Measurements from ENCODE around the gene CALHM5. TPM values are rescaled to one million over a fixed set of nuclear protein-coding genes. Genes with fewer than 3 reads are reported as not detected.
A peak's percentile ranks its signal among the peaks of the same experiment; 100 is the strongest.

The CALHM5 gene
- total and polyA plus RNA-seq, 9 of the 15 experiments (the other 6 are each of a cell fraction or from before 2014, with no cell fraction given), result under 0.01 to 0.05 (median 0.02) TPM; not detected in 2

DNA sequence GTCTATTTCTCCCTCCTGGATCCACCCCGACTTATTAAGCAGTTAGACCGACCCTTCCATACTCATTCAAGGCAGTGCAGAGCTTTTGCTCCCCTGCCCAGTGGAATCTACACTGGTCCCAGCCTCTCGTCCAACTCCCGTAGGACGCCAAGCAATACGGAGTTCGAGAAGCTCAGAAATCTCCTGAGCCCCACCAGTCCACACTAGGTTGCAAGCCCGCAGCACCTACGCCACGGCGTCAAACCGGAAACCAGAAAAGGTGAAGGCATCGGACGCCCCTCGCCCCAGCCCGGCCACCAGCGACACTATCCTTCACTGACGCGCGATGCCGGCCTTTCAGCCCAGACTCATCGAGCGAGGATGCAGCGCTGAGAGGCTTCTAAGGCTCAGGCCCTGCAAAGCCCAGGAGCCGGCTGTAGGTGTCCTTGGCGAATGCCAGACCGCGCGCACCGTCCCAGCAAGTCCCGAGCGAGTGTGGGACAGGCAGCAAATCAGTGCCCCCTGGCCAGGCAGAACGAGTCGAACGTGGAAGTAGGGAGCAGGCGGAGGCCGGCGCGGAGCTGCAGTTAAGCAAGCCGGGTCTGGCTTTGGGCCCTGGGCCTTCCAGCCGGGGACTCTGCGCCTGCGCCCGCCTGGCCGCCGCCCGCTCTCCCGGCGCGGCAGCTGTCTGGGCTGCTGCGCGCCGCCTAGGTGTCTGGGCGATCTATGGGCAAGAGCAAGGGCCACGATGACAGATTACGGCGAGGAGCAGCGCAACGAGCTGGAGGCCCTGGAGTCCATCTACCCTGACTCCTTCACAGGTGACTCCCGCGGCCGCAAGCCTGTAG lies 59.6 kb downstream of the CALHM5 start, which contains the start of gene RWDD1 (continued):
- TF ChIP-seq ERF (CRISPR knock-in tag; IDR thresholded peaks at IDR 0.05) (peak; percentile 18; the same call in 1 of the 2 replicates), ADNP (tag; IDR thresholded peaks at IDR 0.05) (no peak), MYC (IDR thresholded peaks at IDR 0.05; ENCODE audit: low read depth, low read length) (peak; percentile 84), MYC (CRISPR knock-in tag; IDR thresholded peaks at IDR 0.05; ENCODE audit: borderline replicate concordance, low read depth) (0 out of 2 replicates have a peak, but pooled peaks have one; percentile 30), TSHZ1 (CRISPR knock-in tag; IDR thresholded peaks at IDR 0.05) (no peak), MXI1 (IDR thresholded peaks at IDR 0.05; ENCODE audit: low read depth, low read length) (peak; percentile 12), RHOXF2B (CRISPR knock-in tag; conservative IDR thresholded peaks at IDR 0.05) (no peak), ZNF146 (CRISPR knock-in tag; IDR thresholded peaks at IDR 0.05; ENCODE audit: unreplicated experiment) (no peak), SMARCE1 (IDR thresholded peaks at IDR 0.05) (peak; percentile 51; the same call in 1 of the 2 replicates), ELF2 (CRISPR knock-in tag; IDR thresholded peaks at IDR 0.05) (no peak), FOXJ2 (tag; IDR thresholded peaks at IDR 0.05) (peak; percentile 60; the same call in 1 of the 2 replicates)
- TF ChIP-seq, protein P1, sequence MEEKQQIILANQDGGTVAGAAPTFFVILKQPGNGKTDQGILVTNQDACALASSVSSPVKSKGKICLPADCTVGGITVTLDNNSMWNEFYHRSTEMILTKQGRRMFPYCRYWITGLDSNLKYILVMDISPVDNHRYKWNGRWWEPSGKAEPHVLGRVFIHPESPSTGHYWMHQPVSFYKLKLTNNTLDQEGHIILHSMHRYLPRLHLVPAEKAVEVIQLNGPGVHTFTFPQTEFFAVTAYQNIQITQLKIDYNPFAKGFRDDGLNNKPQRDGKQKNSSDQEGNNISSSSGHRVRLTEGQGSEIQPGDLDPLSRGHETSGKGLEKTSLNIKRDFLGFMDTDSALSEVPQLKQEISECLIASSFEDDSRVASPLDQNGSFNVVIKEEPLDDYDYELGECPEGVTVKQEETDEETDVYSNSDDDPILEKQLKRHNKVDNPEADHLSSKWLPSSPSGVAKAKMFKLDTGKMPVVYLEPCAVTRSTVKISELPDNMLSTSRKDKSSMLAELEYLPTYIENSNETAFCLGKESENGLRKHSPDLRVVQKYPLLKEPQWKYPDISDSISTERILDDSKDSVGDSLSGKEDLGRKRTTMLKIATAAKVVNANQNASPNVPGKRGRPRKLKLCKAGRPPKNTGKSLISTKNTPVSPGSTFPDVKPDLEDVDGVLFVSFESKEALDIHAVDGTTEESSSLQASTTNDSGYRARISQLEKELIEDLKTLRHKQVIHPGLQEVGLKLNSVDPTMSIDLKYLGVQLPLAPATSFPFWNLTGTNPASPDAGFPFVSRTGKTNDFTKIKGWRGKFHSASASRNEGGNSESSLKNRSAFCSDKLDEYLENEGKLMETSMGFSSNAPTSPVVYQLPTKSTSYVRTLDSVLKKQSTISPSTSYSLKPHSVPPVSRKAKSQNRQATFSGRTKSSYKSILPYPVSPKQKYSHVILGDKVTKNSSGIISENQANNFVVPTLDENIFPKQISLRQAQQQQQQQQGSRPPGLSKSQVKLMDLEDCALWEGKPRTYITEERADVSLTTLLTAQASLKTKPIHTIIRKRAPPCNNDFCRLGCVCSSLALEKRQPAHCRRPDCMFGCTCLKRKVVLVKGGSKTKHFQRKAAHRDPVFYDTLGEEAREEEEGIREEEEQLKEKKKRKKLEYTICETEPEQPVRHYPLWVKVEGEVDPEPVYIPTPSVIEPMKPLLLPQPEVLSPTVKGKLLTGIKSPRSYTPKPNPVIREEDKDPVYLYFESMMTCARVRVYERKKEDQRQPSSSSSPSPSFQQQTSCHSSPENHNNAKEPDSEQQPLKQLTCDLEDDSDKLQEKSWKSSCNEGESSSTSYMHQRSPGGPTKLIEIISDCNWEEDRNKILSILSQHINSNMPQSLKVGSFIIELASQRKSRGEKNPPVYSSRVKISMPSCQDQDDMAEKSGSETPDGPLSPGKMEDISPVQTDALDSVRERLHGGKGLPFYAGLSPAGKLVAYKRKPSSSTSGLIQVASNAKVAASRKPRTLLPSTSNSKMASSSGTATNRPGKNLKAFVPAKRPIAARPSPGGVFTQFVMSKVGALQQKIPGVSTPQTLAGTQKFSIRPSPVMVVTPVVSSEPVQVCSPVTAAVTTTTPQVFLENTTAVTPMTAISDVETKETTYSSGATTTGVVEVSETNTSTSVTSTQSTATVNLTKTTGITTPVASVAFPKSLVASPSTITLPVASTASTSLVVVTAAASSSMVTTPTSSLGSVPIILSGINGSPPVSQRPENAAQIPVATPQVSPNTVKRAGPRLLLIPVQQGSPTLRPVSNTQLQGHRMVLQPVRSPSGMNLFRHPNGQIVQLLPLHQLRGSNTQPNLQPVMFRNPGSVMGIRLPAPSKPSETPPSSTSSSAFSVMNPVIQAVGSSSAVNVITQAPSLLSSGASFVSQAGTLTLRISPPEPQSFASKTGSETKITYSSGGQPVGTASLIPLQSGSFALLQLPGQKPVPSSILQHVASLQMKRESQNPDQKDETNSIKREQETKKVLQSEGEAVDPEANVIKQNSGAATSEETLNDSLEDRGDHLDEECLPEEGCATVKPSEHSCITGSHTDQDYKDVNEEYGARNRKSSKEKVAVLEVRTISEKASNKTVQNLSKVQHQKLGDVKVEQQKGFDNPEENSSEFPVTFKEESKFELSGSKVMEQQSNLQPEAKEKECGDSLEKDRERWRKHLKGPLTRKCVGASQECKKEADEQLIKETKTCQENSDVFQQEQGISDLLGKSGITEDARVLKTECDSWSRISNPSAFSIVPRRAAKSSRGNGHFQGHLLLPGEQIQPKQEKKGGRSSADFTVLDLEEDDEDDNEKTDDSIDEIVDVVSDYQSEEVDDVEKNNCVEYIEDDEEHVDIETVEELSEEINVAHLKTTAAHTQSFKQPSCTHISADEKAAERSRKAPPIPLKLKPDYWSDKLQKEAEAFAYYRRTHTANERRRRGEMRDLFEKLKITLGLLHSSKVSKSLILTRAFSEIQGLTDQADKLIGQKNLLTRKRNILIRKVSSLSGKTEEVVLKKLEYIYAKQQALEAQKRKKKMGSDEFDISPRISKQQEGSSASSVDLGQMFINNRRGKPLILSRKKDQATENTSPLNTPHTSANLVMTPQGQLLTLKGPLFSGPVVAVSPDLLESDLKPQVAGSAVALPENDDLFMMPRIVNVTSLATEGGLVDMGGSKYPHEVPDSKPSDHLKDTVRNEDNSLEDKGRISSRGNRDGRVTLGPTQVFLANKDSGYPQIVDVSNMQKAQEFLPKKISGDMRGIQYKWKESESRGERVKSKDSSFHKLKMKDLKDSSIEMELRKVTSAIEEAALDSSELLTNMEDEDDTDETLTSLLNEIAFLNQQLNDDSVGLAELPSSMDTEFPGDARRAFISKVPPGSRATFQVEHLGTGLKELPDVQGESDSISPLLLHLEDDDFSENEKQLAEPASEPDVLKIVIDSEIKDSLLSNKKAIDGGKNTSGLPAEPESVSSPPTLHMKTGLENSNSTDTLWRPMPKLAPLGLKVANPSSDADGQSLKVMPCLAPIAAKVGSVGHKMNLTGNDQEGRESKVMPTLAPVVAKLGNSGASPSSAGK (IDR thresholded peaks at IDR 0.05), result no peak
